GM23248 (cell line): ENCODE data around the gene BRAT1. TPM values are rescaled to one million over a fixed set of nuclear protein-coding genes. Genes with fewer than 3 reads are reported as not detected.

Experiments
- DNase-seq: peaks from one replicate; pipeline ENCODE4 v3.0.0-alpha.2; 2015
- H2AFZ ChIP-seq: fragments of 200-600 bp; sonication (generic); 2 replicates; pipeline ENCODE4 v1.6.1; 2016; ENCODE audit warnings: antibody characterized with exemption
- H3F3A ChIP-seq: fragments of 200-600 bp; sonication (generic); 2 replicates; pipeline ENCODE4 v1.6.1; 2016; ENCODE audit warnings: mild to moderate bottlenecking, antibody characterized with exemption, mixed run types; ENCODE audit not compliant: insufficient read depth
- H3K27ac ChIP-seq: fragments of 200-600 bp; sonication (generic); 2 replicates; pipeline ENCODE4 v1.5.1; 2016; ENCODE audit warnings: mild to moderate bottlenecking
- H3K27me3 ChIP-seq: fragments of 200-600 bp; sonication (generic); replicated peaks from 2 replicates; pipeline ENCODE4 v1.6.1; 2016; ENCODE audit warnings: mild to moderate bottlenecking; ENCODE audit not compliant: insufficient read depth
- H3K36me3 ChIP-seq: fragments of 200-600 bp; sonication (generic); 2 replicates; pipeline ENCODE4 v1.6.1; 2016; ENCODE audit warnings: low read depth, mild to moderate bottlenecking
- H3K4me1 ChIP-seq: fragments of 200-600 bp; sonication (generic); 2 replicates; pipeline ENCODE4 v1.6.1; 2016; ENCODE audit warnings: mild to moderate bottlenecking; ENCODE audit not compliant: insufficient read depth
- H3K4me2 ChIP-seq: fragments of 200-600 bp; sonication (generic); one replicate; pipeline ENCODE4 v1.6.1; 2016; ENCODE audit warnings: mild to moderate bottlenecking; ENCODE audit not compliant: unreplicated experiment
- H3K4me3 ChIP-seq: fragments of 200-600 bp; sonication (generic); 2 replicates; pipeline ENCODE4 v1.5.1; 2016; ENCODE audit warnings: mild to moderate bottlenecking
- H3K79me2 ChIP-seq: fragments of 200-600 bp; sonication (generic); 2 replicates; pipeline ENCODE4 v1.6.1; 2016; ENCODE audit warnings: mild to moderate bottlenecking; ENCODE audit not compliant: insufficient read depth
- H3K9ac ChIP-seq: fragments of 200-600 bp; sonication (generic); 2 replicates; pipeline ENCODE4 v1.6.1; 2016; ENCODE audit warnings: mild to moderate bottlenecking
- H3K9me2 ChIP-seq: fragments of 200-600 bp; sonication (generic); 2 replicates; pipeline ENCODE4 v1.6.1; 2016; ENCODE audit warnings: mixed run types, mild to moderate bottlenecking, moderate library complexity; ENCODE audit not compliant: insufficient read depth
- H3K9me3 ChIP-seq: fragments of 200-600 bp; sonication (generic); one replicate; pipeline ENCODE4 v1.6.1; 2017; ENCODE audit warnings: low read depth
- H4K20me1 ChIP-seq: fragments of 200-600 bp; sonication (generic); 2 replicates; pipeline ENCODE4 v1.6.0; 2016; ENCODE audit not compliant: insufficient read depth
- EZH2 ChIP-seq: fragments of 200-600 bp; sonication (generic); IDR thresholded peaks from 2 replicates; pipeline ENCODE4 v1.6.1; 2018; ENCODE audit warnings: antibody characterized with exemption, mild to moderate bottlenecking; ENCODE audit not compliant: insufficient read depth, poor library complexity, severe bottlenecking
- EZH2phosphoT487 ChIP-seq: fragments of 200-600 bp; sonication (generic); IDR thresholded peaks from 2 replicates; pipeline ENCODE4 v1.6.1; 2018; ENCODE audit warnings: antibody characterized with exemption, moderate library complexity, mild to moderate bottlenecking, low read depth; ENCODE audit not compliant: insufficient read depth
- WGBS, 2 experiments: methylation state at CpG; one replicate each; pipeline ENCODE4 v1.1.6; 2015 to 2017; ENCODE audit warnings: low lambda C conversion rate in 2 of 2, low coverage in 1 of 2; ENCODE audit errors: missing lambda C conversion rate in 2 of 2; 5-methylcytosine and 5-hydroxymethylcytosine counted together
- in situ Hi-C: fragments of 300-500 bp; cut with MboI; formaldehyde crosslinking; loops from 2 replicates; pipeline ENCODE4 v1.15.0; 2020
- polyA plus RNA-seq: library from polyadenylated mRNA; unstranded; fragments of >200 nt; fragmentation: Nextera tagmentation; extraction: Ambion mirVana; gene quantifications from 2 replicates; pipeline ENCODE4 v1.2.1, GENCODE V29; 2016
- total RNA-seq: library from RNA; depleted of rRNA; stranded (reverse); fragments of >200 nt; shearing (Covaris generic); gene quantifications from 2 replicates; pipeline ENCODE4 v1.2.3, GENCODE V29; 2014

BRAT1 gene
- total and polyA plus RNA-seq, 2 experiments from 2014 or later: 28.6 to 39.7 TPM

GRCh38 chr7:2553108-2553507 lies 2.2 kb downstream of the BRAT1 start:
- H3F3A ChIP-seq: no peaks in the 10 kb centered on the region
- no peak overlapping the region for H3K4me2 ChIP-seq
- H3K9me2 ChIP-seq: no peaks in the 10 kb centered on the region
- no peaks in the 10 kb centered on the region for H4K20me1 ChIP-seq
- peaks cover 5% of the 10 kb centered on the region for H3K36me3 ChIP-seq
- peaks cover 15% of the 10 kb centered on the region; the same call in 1 of the 2 replicates for H3K4me1 ChIP-seq
- no peaks in the 10 kb centered on the region for H3K9me3 ChIP-seq
- 90% methylated on average over 10 of the region's 10 CpGs for WGBS, 2 experiments
- H3K9ac ChIP-seq: no peak overlapping the region
- DNase-seq: no peak
- peaks cover 33% of the 10 kb centered on the region for H3K79me2 ChIP-seq
- H3K27ac ChIP-seq: no peak overlapping the region
- H3K27me3 ChIP-seq: no peaks in the 10 kb centered on the region
- in situ Hi-C loops: no loop called here
- no peak overlapping the region for H3K4me3 ChIP-seq
- TF ChIP-seq EZH2phosphoT487: no peak
- no peak for TF ChIP-seq EZH2
- no peak overlapping the region for H2AFZ ChIP-seq

- no peak for TF ChIP-seq EZH2phosphoT487
- no peak for TF ChIP-seq EZH2
- no peaks in the 10 kb centered on the region for H4K20me1 ChIP-seq
- in situ Hi-C loops: no loop called here
Observed at GRCh38 chr7:2551418-2551817, 3.9 kb downstream of the BRAT1 start.

GRCh38 chr7:2546776-2547586 lies 8.3 kb downstream of the BRAT1 start:
- Histone ChIP-seq H3F3A (no peaks in the 10 kb centered on the region), H3K36me3 (peaks cover 5% of the 10 kb centered on the region)
- WGBS, 2 experiments: 93 to 96% methylated on average over 30 to 31 of the region's 31 CpGs

More at GRCh38 chr7:2551418-2551817, 3.9 kb downstream of the BRAT1 start:
- Histone ChIP-seq H2AFZ (no peak overlapping the region), H3K4me2 (no peak overlapping the region), H3K27me3 (no peaks in the 10 kb centered on the region), H3F3A (no peaks in the 10 kb centered on the region), H3K9ac (no peak overlapping the region), H3K4me3 (no peak overlapping the region), H3K27ac (no peak overlapping the region), H3K4me1 (peaks cover 15% of the 10 kb centered on the region; the same call in 1 of the 2 replicates), H3K79me2 (peaks cover 33% of the 10 kb centered on the region), H3K9me2 (no peaks in the 10 kb centered on the region), H3K9me3 (no peaks in the 10 kb centered on the region), H3K36me3 (peaks cover 5% of the 10 kb centered on the region)
- 98% methylated on average over 8 of the region's 8 CpGs for WGBS, 2 experiments
- no peak for DNase-seq

GRCh38 chr7:2545746-2546425 lies 9.4 kb downstream of the BRAT1 start:
- no peaks in the 10 kb centered on the region for H3K4me1 ChIP-seq
- in situ Hi-C loops: no loop called here
- no peak for TF ChIP-seq EZH2phosphoT487
- TF ChIP-seq EZH2: no peak
- 95% methylated on average over 20 of the region's 20 CpGs for WGBS, 2 experiments
- H2AFZ ChIP-seq: no peak overlapping the region
- H3K36me3 ChIP-seq: no peaks in the 10 kb centered on the region; the same call in 1 of the 2 replicates
- H3K9me2 ChIP-seq: no peaks in the 10 kb centered on the region
- H3K4me2 ChIP-seq: no peak overlapping the region
- H3K27ac ChIP-seq: no peak overlapping the region
- H3K9ac ChIP-seq: no peak overlapping the region
- no peaks in the 10 kb centered on the region for H3K27me3 ChIP-seq
- H3K79me2 ChIP-seq: no peaks in the 10 kb centered on the region; the same call in 1 of the 2 replicates
- H3K9me3 ChIP-seq: no peaks in the 10 kb centered on the region
- DNase-seq: no peak
- H3K4me3 ChIP-seq: no peak overlapping the region
- no peaks in the 10 kb centered on the region for H3F3A ChIP-seq
- no peaks in the 10 kb centered on the region for H4K20me1 ChIP-seq

More at GRCh38 chr7:2546776-2547586, 8.3 kb downstream of the BRAT1 start:
- TF ChIP-seq EZH2phosphoT487: no peak
- TF ChIP-seq EZH2: no peak
- Histone ChIP-seq H3K79me2 (peaks cover 6% of the 10 kb centered on the region; the same call in 1 of the 2 replicates), H3K4me2 (no peak overlapping the region), H3K4me3 (no peak overlapping the region), H3K9me3 (no peaks in the 10 kb centered on the region), H3K27me3 (no peaks in the 10 kb centered on the region), H3K9me2 (no peaks in the 10 kb centered on the region), H2AFZ (no peak overlapping the region), H3K27ac (no peak overlapping the region), H3K4me1 (no peaks in the 10 kb centered on the region), H4K20me1 (no peaks in the 10 kb centered on the region), H3K9ac (no peak overlapping the region)
- no peak for DNase-seq
- in situ Hi-C loops: no loop called here
